Central memory CD8-positive, alpha-beta T cell (primary cell): ENCODE data around the gene LY6G6C.

Source experiments
- ATAC-seq: fragments of 150-1000 bp; cut with Tn5 transposase; replicated peaks from 2 replicates; pipeline ENCODE4 v1.10.0; 2022; ENCODE audit warnings: mild to moderate bottlenecking, moderate FRiP score, moderate number of reproducible peaks; ENCODE audit not compliant: poor library complexity, severe bottlenecking; ENCODE audit errors: extremely low read depth
- DNase-seq, 2 donors: peaks; one replicate each; pipeline ENCODE4 v3.0.0; 2021; ENCODE audit warnings: low spot score in 2 of 2
- H3K27ac Mint-ChIP-seq: one replicate; pipeline ENCODE4 v1.8.0; 2022; ENCODE audit warnings: low read depth, mild to moderate bottlenecking, moderate library complexity, mixed read lengths
- H3K27me3 Mint-ChIP-seq: one replicate; pipeline ENCODE4 v1.8.0; 2022; ENCODE audit warnings: mixed read lengths
- H3K36me3 Mint-ChIP-seq: one replicate; pipeline ENCODE4 v1.8.0; 2022; ENCODE audit warnings: mild to moderate bottlenecking, moderate library complexity, mixed read lengths; ENCODE audit not compliant: insufficient read depth
- H3K4me1 Mint-ChIP-seq: one replicate; pipeline ENCODE4 v1.8.0; 2022; ENCODE audit warnings: mixed read lengths
- H3K4me3 Mint-ChIP-seq: one replicate; pipeline ENCODE4 v1.8.0; 2022; ENCODE audit warnings: mild to moderate bottlenecking, moderate library complexity, mixed read lengths
- H3K9me3 Mint-ChIP-seq: one replicate; pipeline ENCODE4 v1.8.0; 2022; ENCODE audit warnings: mixed read lengths

The LY6G6C gene

DNA sequence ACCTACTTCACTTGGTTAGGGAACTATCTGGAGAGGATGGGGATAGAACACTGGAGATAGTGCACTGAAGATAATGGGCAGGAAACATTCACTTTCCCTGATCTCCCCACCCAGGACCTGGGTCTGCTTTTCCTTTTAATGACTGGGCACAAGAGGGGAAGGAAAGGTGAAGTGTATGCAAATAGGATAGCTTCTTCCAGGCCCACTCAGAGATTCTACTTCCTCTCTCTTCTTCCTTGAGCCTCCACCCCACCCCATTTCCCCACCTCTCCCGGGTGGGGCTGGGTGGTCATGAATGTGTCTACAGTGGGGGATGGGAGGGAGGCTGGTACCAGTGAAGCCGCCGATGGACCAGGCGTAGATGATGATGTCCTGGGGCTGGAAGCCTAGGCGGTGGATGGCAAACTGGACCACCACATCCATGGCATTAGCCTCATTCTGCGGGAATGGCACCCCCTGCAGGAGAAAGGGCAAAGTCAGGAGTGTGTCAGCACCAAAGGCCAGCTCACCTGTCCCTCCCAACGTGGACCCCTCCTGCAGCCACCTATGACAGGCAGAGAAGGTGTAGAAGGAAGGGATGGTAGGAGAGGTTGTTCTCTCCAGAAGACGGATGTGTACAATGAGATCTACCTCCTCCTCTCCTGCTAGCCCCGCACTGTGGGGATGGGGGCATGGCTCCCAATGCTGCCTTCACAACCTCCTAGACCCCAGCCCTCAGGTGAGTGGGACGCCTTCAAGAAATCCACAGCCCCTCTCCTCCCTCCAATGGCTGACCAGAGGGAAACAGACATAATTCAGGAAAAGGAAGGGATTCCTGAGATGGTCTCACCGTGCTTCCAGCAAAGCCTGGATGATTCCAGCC lies 32.1 kb downstream of the LY6G6C start:
- Mint-ChIP-seq H3K4me1 (no peaks in the 10 kb centered on the region), H3K27ac (no peak overlapping the region), H3K27me3 (no peaks in the 10 kb centered on the region), H3K4me3 (no peak overlapping the region), H3K9me3 (no peaks in the 10 kb centered on the region), H3K36me3 (peaks cover 37% of the 10 kb centered on the region)
- DNase-seq (no peak), ATAC-seq (no peak)

DNA sequence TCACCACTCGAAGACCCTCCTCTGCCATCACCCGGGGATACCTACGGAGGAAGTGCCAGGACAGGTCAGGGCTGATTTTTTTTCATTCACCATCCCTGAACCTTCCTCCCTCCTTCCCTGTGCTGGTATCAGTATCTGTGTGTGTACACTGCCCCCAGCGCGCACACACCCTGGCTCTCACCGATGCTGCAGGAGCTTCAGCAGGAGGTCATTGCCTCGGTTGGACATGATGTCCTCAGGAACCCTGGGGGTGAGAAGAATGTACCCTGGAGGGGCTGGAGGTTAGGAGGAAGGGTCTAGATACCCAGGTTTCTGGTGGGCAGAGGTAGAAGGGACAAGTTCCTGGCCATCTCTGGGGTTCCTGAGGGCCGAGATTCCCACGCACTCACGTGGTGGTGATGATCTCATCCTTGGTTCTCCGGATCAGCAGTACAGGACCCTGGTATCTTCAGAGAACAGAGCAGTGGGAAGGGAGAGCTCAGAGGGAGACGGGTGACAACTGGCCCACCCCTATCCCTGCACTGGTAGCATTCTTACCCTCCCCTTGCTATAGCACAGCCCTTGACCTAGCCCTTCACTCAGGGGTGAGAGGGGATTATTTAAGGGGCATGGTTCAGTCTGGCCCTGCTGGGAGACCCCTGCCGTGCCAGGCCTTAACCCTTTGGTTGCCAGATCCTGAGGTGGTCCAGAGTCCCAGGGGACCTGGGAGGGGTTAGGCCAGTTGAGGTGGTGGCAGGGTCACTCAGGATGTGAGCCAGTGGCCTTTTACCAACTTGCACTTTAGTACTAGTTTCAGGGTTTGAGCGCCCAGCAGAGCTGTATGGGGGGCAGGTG lies 33.5 kb downstream of the LY6G6C start:
- H3K9me3 Mint-ChIP-seq: no peaks in the 10 kb centered on the region
- no peaks in the 10 kb centered on the region for H3K27me3 Mint-ChIP-seq
- H3K4me1 Mint-ChIP-seq: no peaks in the 10 kb centered on the region
- H3K36me3 Mint-ChIP-seq: peaks cover 26% of the 10 kb centered on the region
- H3K4me3 Mint-ChIP-seq: no peak overlapping the region
- H3K27ac Mint-ChIP-seq: peak overlapping the region; percentile 46
- no peak for ATAC-seq
- no peak for DNase-seq

GRCh38 chr6:31687321-31687720 lies 34.2 kb downstream of the LY6G6C start:
- Mint-ChIP-seq H3K27ac (no peak overlapping the region), H3K4me3 (no peak overlapping the region), H3K27me3 (no peaks in the 10 kb centered on the region), H3K9me3 (no peaks in the 10 kb centered on the region), H3K36me3 (peaks cover 21% of the 10 kb centered on the region), H3K4me1 (no peaks in the 10 kb centered on the region)
- ATAC-seq (no peak), DNase-seq (no peak)

DNA sequence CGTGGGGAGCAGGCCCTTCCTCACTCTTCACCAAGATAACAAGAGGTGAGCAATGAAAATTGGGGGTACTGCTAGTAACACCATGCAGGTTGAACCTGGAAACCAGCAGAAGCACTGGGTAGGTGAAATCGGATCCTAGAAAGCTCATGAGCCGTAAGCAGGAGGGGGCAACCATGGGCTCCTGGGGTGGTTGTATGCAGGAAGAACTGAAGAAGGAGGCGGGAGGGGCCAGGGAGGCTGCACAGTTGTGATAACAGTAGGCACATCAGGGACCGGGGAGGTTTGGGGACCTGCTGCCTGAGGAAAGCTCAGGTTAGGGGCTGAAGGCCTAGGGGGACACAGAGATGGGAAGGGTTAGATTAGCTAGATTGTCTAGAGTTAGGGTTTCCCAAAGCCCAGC lies 35.1 kb downstream of the LY6G6C start:
- peaks cover 2% of the 10 kb centered on the region for H3K4me1 Mint-ChIP-seq
- no peak for ATAC-seq
- no peak for DNase-seq
- no peaks in the 10 kb centered on the region for H3K9me3 Mint-ChIP-seq
- H3K27ac Mint-ChIP-seq: no peak overlapping the region
- no peaks in the 10 kb centered on the region for H3K27me3 Mint-ChIP-seq
- no peak overlapping the region for H3K4me3 Mint-ChIP-seq
- H3K36me3 Mint-ChIP-seq: peaks cover 17% of the 10 kb centered on the region

GRCh38 chr6:31683591-31683990 lies 38.0 kb downstream of the LY6G6C start:
- H3K27me3 Mint-ChIP-seq: no peaks in the 10 kb centered on the region
- H3K4me1 Mint-ChIP-seq: peaks cover 23% of the 10 kb centered on the region
- H3K9me3 Mint-ChIP-seq: no peaks in the 10 kb centered on the region
- no peak for DNase-seq
- no peak overlapping the region for H3K27ac Mint-ChIP-seq
- no peak for ATAC-seq
- peak overlapping the region; percentile 36 for H3K4me3 Mint-ChIP-seq
- H3K36me3 Mint-ChIP-seq: peaks cover 12% of the 10 kb centered on the region

DNA sequence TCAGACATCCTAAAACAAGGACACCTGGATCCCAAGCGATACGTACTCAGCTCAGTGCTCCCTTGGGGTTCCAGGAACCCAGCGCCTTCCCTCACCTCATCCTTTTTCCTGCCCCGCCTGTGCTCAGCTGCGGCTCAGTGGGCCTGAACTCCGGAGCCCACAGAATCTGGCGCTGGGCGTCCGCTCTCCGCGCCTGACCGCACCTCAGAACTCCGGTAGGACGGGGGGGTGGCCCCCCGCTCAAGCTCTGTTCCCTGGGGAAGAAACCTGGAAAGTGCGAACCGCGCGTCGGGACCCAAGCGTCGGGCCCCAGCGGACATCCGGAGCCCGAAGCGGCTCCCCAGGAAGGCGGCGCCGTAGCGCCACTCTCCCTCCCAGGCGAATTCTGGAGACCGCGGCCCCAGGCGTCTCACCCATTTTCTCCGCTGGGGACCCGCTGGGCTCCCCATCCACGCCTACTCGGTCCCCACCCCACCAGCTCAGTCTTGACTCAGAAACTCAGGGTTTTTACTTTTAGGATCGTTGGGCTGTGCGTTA lies 40.3 kb downstream of the LY6G6C start:
- H3K27me3 Mint-ChIP-seq: no peaks in the 10 kb centered on the region

DNA sequence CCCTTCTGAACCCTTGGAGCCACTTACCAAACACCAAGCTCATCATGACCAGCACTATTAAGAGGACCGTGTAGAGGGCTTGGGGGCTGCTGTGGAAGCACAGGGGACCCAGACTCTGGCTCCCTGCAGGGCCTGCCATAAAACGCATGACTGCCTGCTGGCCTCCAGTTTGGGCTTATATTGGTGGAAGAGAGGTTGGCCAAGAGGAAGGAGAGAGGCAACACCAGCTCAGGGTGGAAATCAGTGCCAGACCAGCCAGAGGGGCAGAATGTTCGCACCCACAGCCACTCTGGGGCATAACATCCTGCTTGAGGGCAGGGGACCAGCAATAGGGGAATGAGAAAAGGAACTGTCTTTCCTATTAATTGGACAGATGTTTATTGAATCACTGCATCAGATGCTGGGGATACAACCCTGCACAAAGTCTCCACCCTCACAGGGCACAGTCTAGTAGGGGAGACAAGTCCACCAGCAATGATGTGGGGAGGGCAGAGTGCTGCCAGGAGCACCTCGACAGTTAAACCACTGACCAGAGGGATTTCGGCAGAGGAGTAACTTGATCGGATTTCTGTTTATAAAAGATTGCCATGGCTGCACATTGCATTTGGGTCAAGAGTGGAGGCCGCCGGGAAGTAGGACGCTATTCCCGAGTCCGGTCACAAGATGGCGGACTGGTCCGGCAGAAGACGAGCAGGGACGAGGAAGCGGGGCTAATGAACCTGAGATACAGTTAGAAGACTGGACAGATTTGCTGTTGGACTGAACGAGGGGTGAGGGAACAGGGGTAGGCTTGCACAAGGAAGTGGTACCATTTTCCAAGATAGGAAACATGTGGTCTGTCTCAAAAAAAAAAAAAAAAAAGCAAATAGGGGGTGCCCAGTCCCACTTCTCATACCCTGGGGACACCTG lies 41.1 kb downstream of the LY6G6C start, which contains the start of gene LY6G5C:
Gene LY6G5C (minus strand): TSS at position 842 of the 909 bp plus-strand sequence. CDS start 694 bp downstream, at position 148.
- ATAC-seq (peak; percentile 62), DNase-seq (peak in 1 of 2 donors; percentile 37)
- H3K9me3 Mint-ChIP-seq: no peaks in the 10 kb centered on the region
- H3K27ac Mint-ChIP-seq: peak within 1 kb of the TSS; percentile 86
- peak within 1 kb of the TSS; percentile 88 for H3K4me3 Mint-ChIP-seq
- peaks cover 5% of the 10 kb centered on the region for H3K36me3 Mint-ChIP-seq
- no peaks in the 10 kb centered on the region for H3K27me3 Mint-ChIP-seq
- peaks cover 23% of the 10 kb centered on the region for H3K4me1 Mint-ChIP-seq

More for the DNA sequence above, 40.3 kb downstream of the LY6G6C start:
- peak overlapping the region; percentile 86 for H3K27ac Mint-ChIP-seq
- H3K4me1 Mint-ChIP-seq: peaks cover 23% of the 10 kb centered on the region
- DNase-seq (no peak), ATAC-seq (peak; percentile 49)
- H3K4me3 Mint-ChIP-seq: peak overlapping the region; percentile 88
- peaks cover 5% of the 10 kb centered on the region for H3K36me3 Mint-ChIP-seq
- H3K9me3 Mint-ChIP-seq: no peaks in the 10 kb centered on the region

DNA sequence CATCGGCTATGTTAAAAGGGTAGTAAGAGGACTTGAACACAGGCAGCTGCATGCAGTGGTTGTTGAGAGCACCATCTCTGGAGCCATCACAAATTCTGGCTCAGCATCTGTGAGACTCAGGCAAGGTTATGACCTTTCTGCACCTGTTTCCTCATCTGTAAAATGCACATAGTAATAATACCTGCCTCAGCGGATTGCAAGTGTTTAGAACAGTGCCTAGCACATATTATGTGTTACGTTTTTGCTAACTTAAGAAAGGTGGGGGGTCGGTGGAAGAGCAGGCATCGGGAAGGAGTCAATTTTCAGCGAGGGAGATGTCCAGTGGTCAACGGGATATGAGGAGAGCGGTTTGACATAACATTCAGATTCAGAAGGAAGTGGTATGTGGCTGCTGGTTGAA lies 43.6 kb downstream of the LY6G6C start:
- Mint-ChIP-seq H3K36me3 (peaks cover 9% of the 10 kb centered on the region), H3K4me3 (no peak overlapping the region), H3K4me1 (peaks cover 23% of the 10 kb centered on the region), H3K27ac (no peak overlapping the region), H3K9me3 (no peaks in the 10 kb centered on the region), H3K27me3 (no peaks in the 10 kb centered on the region)
- ATAC-seq: no peak
- no peak for DNase-seq

DNA sequence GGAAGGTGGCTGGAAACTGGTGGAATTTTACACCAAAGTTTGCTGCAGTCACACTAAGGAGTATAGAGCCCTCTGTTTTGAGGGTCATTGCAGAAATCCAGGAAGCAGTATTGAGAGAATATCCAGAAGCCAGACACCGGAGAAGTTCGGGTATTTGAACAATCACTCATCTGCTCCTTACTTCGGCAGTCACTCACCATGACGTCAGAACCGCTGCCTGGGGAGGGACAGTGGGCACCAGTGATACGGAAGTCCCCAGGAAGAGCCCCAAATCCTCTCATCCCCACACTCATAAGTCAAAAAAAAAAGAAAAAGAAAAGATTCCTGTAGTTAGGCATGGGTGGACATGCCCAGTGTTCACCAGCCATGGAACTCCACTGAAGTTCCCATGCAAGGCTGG lies 44.6 kb downstream of the LY6G6C start:
- ATAC-seq (no peak), DNase-seq (no peak)
- Mint-ChIP-seq H3K4me3 (no peak overlapping the region), H3K4me1 (peaks cover 23% of the 10 kb centered on the region), H3K36me3 (peaks cover 12% of the 10 kb centered on the region), H3K9me3 (no peaks in the 10 kb centered on the region), H3K27ac (no peak overlapping the region), H3K27me3 (no peaks in the 10 kb centered on the region)

GRCh38 chr6:31676322-31676903 lies 45.1 kb downstream of the LY6G6C start:
- H3K27me3 Mint-ChIP-seq: no peaks in the 10 kb centered on the region
- no peak for DNase-seq
- no peak for ATAC-seq
- peaks cover 13% of the 10 kb centered on the region for H3K36me3 Mint-ChIP-seq
- H3K9me3 Mint-ChIP-seq: no peaks in the 10 kb centered on the region
- H3K4me3 Mint-ChIP-seq: no peak overlapping the region
- peak overlapping the region; percentile 60 for H3K27ac Mint-ChIP-seq
- H3K4me1 Mint-ChIP-seq: peaks cover 20% of the 10 kb centered on the region

DNA sequence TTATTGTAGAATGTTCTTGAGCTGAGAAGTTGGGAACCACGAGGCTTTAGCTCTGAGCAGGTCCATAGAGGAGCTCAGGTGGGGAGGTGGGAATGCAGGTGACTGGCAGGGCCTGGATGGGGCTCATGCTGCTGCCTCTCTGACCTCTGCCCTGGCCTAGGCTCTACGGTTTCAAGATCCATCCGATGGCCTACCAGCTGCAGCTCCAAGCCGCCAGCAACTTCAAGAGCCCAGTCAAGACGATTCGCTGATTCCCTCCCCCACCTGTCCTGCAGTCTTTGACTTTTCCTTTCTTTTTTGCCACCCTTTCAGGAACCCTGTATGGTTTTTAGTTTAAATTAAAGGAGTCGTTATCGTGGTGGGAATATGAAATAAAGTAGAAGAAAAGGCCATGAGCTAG lies 51.9 kb downstream of the LY6G6C start, which contains the start of gene LY6G5B:
Gene LY6G5B (plus strand): TSS at position 301 of the 400 bp plus-strand sequence. CDS start 975 bp downstream, outside the sequence.
- Mint-ChIP-seq H3K36me3 (peaks cover 41% of the 10 kb centered on the region), H3K27me3 (no peaks in the 10 kb centered on the region), H3K4me3 (no peak within 1 kb of the TSS), H3K27ac (no peak within 1 kb of the TSS), H3K9me3 (no peaks in the 10 kb centered on the region), H3K4me1 (peaks cover 24% of the 10 kb centered on the region)
- DNase-seq: no peak
- ATAC-seq: no peak
